Fibroblast of pulmonary artery (primary cell): Measurements from ENCODE around the gene DMTF1.
A peak's percentile ranks its signal among the peaks of the same experiment; 100 is the strongest.

Experiments used
- DNase-seq: peaks from one replicate; pipeline ENCODE4 v3.0.0-alpha.2; 2010; ENCODE audit warnings: low read depth
- H3K4me3 ChIP-seq: replicated peaks from 2 replicates; pipeline ENCODE4 v1.5.1; 2011; ENCODE audit warnings: low read depth, mild to moderate bottlenecking, control low read depth, low read length, moderate library complexity
- CTCF ChIP-seq: IDR thresholded peaks from 2 replicates; pipeline ENCODE4 v1.5.1; 2011; ENCODE audit warnings: mild to moderate bottlenecking, control low read depth, low read length, inconsistent platforms; ENCODE audit errors: missing control alignments

The DMTF1 gene

GRCh38 chr7:87152112-87152896 lies at the start of gene DMTF1:
DMTF1 (plus strand) TSS chr7:87152453; CDS start chr7:87164942, 12,489 bp downstream.
- peak within 1 kb of the TSS; percentile 87 for H3K4me3 ChIP-seq
- TF ChIP-seq CTCF, result no peak
- DNase-seq, result peak; percentile 95

- no peak for DNase-seq
- TF ChIP-seq CTCF, result no peak
- no peak overlapping the region for H3K4me3 ChIP-seq
Measured at GRCh38 chr7:87105401-87105800, 46.9 kb upstream of the DMTF1 start.

- no peak overlapping the region for H3K4me3 ChIP-seq
- no peak for TF ChIP-seq CTCF
- no peak for DNase-seq
Measured at GRCh38 chr7:87106974-87107612, 45.2 kb upstream of the DMTF1 start.

GRCh38 chr7:87107949-87108776 lies 44.1 kb upstream of the DMTF1 start:
- TF ChIP-seq CTCF, result no peak
- H3K4me3 ChIP-seq, result no peak overlapping the region
- no peak for DNase-seq

- no peak overlapping the region for H3K4me3 ChIP-seq
- peak; percentile 70 for DNase-seq
- TF ChIP-seq CTCF, result no peak
Measured at GRCh38 chr7:87110778-87111177, 41.5 kb upstream of the DMTF1 start.

- no peak for DNase-seq
- TF ChIP-seq CTCF, result no peak
- H3K4me3 ChIP-seq, result no peak overlapping the region
Measured at GRCh38 chr7:87111877-87112276, 40.4 kb upstream of the DMTF1 start.
